IMR-90 (cell line): ENCODE data around the gene KCNAB1. TPM values are rescaled to one million over a fixed set of nuclear protein-coding genes. Genes with fewer than 3 reads are reported as not detected.

Source experiments
- ATAC-seq: fragments of 200-7000 bp; cut with Tn5 transposase; 2 replicates; pipeline ENCODE4 v1.9.1; 2020; ENCODE audit warnings: low read depth, mild to moderate bottlenecking, moderate library complexity
- BruUV-seq: library from RNA; stranded (reverse); fragments of 400-500 nt; replicated peaks from 2 replicates; lab custom pipeline; 2021; lab: Mats Ljungman, UMichigan
- CTCF ChIA-PET: fragments of 300-600 bp; formaldehyde crosslinking; extraction: SDS; loops from one replicate; lab custom pipeline; 2021; ENCODE audit warnings: antibody characterized with exemption; lab: Yijun Ruan, JAX
- POLR2A ChIA-PET: fragments of 300-600 bp; sonication (Branson Sonifier 250); formaldehyde crosslinking; loops from one replicate; lab custom pipeline; 2022; ENCODE audit warnings: antibody characterized with exemption; ENCODE audit not compliant: unreplicated experiment; lab: Charles Lee
- DNase-seq: peaks from one replicate; pipeline ENCODE4 v3.0.0; 2013
- H2AFZ ChIP-seq: replicated peaks from 2 replicates; pipeline ENCODE3; 2013; ENCODE audit warnings: low read length, mild to moderate bottlenecking; ENCODE audit not compliant: poor library complexity
- H2AK5ac ChIP-seq: 2 replicates; pipeline ENCODE4 v1.6.1; 2013; ENCODE audit warnings: low read depth, low read length, inconsistent platforms
- H2AK9ac ChIP-seq: replicated peaks from 2 replicates; pipeline ENCODE3; 2013; ENCODE audit warnings: mild to moderate bottlenecking, low read depth, low read length, moderate library complexity; ENCODE audit not compliant: poor library complexity
- H2BK120ac ChIP-seq: 2 replicates; pipeline ENCODE4 v1.6.1; 2013; ENCODE audit warnings: low read depth, low read length, inconsistent platforms
- H2BK15ac ChIP-seq: 3 replicates; pipeline ENCODE4 v1.6.1; 2013; ENCODE audit warnings: low read depth, low read length, inconsistent platforms
- H2BK20ac ChIP-seq: 2 replicates; pipeline ENCODE4 v1.6.1; 2013; ENCODE audit warnings: low read depth, mild to moderate bottlenecking, inconsistent platforms, low read length, moderate library complexity
- H2BK5ac ChIP-seq: 2 replicates; pipeline ENCODE4 v1.6.1; 2013; ENCODE audit warnings: mild to moderate bottlenecking, low read depth, low read length, inconsistent platforms; ENCODE audit not compliant: poor library complexity, severe bottlenecking
- H3K14ac ChIP-seq: replicated peaks from 2 replicates; pipeline ENCODE4 v1.6.1; 2013; ENCODE audit warnings: low read depth, low read length, inconsistent platforms
- H3K18ac ChIP-seq: 2 replicates; pipeline ENCODE4 v1.6.1; 2013; ENCODE audit warnings: low read depth, low read length, control low read depth
- H3K23ac ChIP-seq: 2 replicates; pipeline ENCODE4 v1.6.1; 2013; ENCODE audit warnings: low read depth, low read length, inconsistent platforms
- H3K27ac ChIP-seq: 2 replicates; pipeline ENCODE4 v1.5.1; 2013; ENCODE audit warnings: mild to moderate bottlenecking, control low read depth, low read length; ENCODE audit not compliant: insufficient read depth
- H3K27me3 ChIP-seq: 2 replicates; pipeline ENCODE4 v1.6.1; 2013; ENCODE audit warnings: low read length; ENCODE audit not compliant: control insufficient read depth, insufficient read depth
- H3K36me3 ChIP-seq: 2 replicates; pipeline ENCODE4 v1.6.1; 2013; ENCODE audit warnings: low read length, mixed read lengths; ENCODE audit not compliant: control insufficient read depth, insufficient read depth
- H3K4ac ChIP-seq: 2 replicates; pipeline ENCODE4 v1.6.1; 2013; ENCODE audit warnings: low read depth, low read length, inconsistent platforms
- H3K4me1 ChIP-seq: 2 replicates; pipeline ENCODE4 v1.6.1; 2013; ENCODE audit warnings: low read length, mixed read lengths; ENCODE audit not compliant: control insufficient read depth, insufficient read depth
- H3K4me2 ChIP-seq: 2 replicates; pipeline ENCODE4 v1.6.1; 2013; ENCODE audit warnings: low read depth, mild to moderate bottlenecking, control low read depth, low read length, moderate library complexity
- H3K4me3 ChIP-seq: 2 replicates; pipeline ENCODE4 v1.5.1; 2013; ENCODE audit warnings: low read depth, mild to moderate bottlenecking, control low read depth, low read length, moderate library complexity; ENCODE audit not compliant: insufficient read depth
- H3K56ac ChIP-seq: 2 replicates; pipeline ENCODE4 v1.6.1; 2013; ENCODE audit warnings: low read length, inconsistent platforms; ENCODE audit not compliant: insufficient read depth; ENCODE audit errors: extremely low read depth
- H3K79me1 ChIP-seq, 2 experiments: 2 replicates each; pipeline ENCODE4 v1.6.1; 2013; ENCODE audit warnings: low read length in 2 of 2, inconsistent platforms in 1 of 2, low read depth in 1 of 2
- H3K9ac ChIP-seq: 2 replicates; pipeline ENCODE4 v1.6.1; 2013; ENCODE audit warnings: low read depth, low read length, control low read depth
- H3K9me1 ChIP-seq: 2 replicates; pipeline ENCODE4 v1.6.1; 2013; ENCODE audit warnings: low read length, inconsistent platforms; ENCODE audit not compliant: insufficient read depth
- H3K9me3 ChIP-seq: 2 replicates; pipeline ENCODE4 v1.6.1; 2013; ENCODE audit warnings: low read length; ENCODE audit not compliant: control insufficient read depth, insufficient read depth
- H4K20me1 ChIP-seq: 2 replicates; pipeline ENCODE4 v1.6.1; 2013; ENCODE audit warnings: low read length, inconsistent platforms; ENCODE audit not compliant: insufficient read depth
- H4K5ac ChIP-seq: 2 replicates; pipeline ENCODE4 v1.6.1; 2013; ENCODE audit warnings: mild to moderate bottlenecking, low read depth, low read length, control low read depth
- H4K8ac ChIP-seq, 2 experiments: 2 replicates each; pipeline ENCODE4 v1.6.1; 2013; ENCODE audit warnings: low read depth in 2 of 2, low read length in 2 of 2, control low read depth in 1 of 2, inconsistent platforms in 1 of 2
- H4K91ac ChIP-seq: 2 replicates; pipeline ENCODE4 v1.6.1; 2013; ENCODE audit warnings: low read depth, low read length, inconsistent platforms; ENCODE audit not compliant: insufficient read depth
- BHLHE40 ChIP-seq: fragments of 150-350 bp; IDR thresholded peaks from 2 replicates; pipeline ENCODE4 v1.6.1; 2016; ENCODE audit warnings: mild to moderate bottlenecking, low read depth, low read length
- CEBPB ChIP-seq: IDR thresholded peaks from 2 replicates; pipeline ENCODE4 v1.6.1; 2012; ENCODE audit warnings: low read depth, low read length, improper control_type of control experiment
- CHD1 ChIP-seq: IDR thresholded peaks from 2 replicates; pipeline ENCODE4 v1.6.1; 2012; ENCODE audit warnings: low read depth, low read length, improper control_type of control experiment
- MAFK ChIP-seq: IDR thresholded peaks from 2 replicates; pipeline ENCODE4 v1.6.1; 2012; ENCODE audit warnings: low read depth, low read length, improper control_type of control experiment
- MAZ ChIP-seq: IDR thresholded peaks from 2 replicates; pipeline ENCODE4 v1.6.1; 2012; ENCODE audit warnings: low read depth, mild to moderate bottlenecking, low read length, improper control_type of control experiment, moderate library complexity, borderline replicate concordance
- MXI1 ChIP-seq: IDR thresholded peaks from 2 replicates; pipeline ENCODE4 v1.6.1; 2012; ENCODE audit warnings: low read depth, mild to moderate bottlenecking, low read length, moderate library complexity, borderline replicate concordance
- NFE2L2 ChIP-seq: fragments of 150-350 bp; IDR thresholded peaks from 2 replicates; pipeline ENCODE4 v1.6.1; 2016; ENCODE audit warnings: low read depth, mild to moderate bottlenecking, low read length
- POLR2A ChIP-seq: IDR thresholded peaks from 2 replicates; pipeline ENCODE4 v1.6.1; 2012; ENCODE audit warnings: mild to moderate bottlenecking, low read depth, low read length
- RAD21 ChIP-seq: IDR thresholded peaks from 2 replicates; pipeline ENCODE4 v1.6.1; 2012; ENCODE audit warnings: low read length, improper control_type of control experiment
- RCOR1 ChIP-seq: IDR thresholded peaks from 2 replicates; pipeline ENCODE4 v1.6.1; 2012; ENCODE audit warnings: mild to moderate bottlenecking, low read length, improper control_type of control experiment; ENCODE audit not compliant: insufficient replicate concordance
- RFX5 ChIP-seq: IDR thresholded peaks from 2 replicates; pipeline ENCODE4 v1.8.0; 2012; ENCODE audit warnings: low read depth, mild to moderate bottlenecking, low read length, moderate library complexity
- SMC3 ChIP-seq: fragments of 150-350 bp; IDR thresholded peaks from 2 replicates; pipeline ENCODE4 v1.6.1; 2016; ENCODE audit warnings: low read depth, mild to moderate bottlenecking, antibody characterized with exemption, low read length, moderate library complexity
- WGBS, 2 experiments: methylation state at CpG; one replicate each; pipeline versions ENCODE4 v1.1.5 to v1.1.7; 2013; ENCODE audit warnings: missing lambda C conversion rate in 2 of 2; ENCODE audit not compliant: insufficient read length in 1 of 2; ENCODE audit errors: extremely low coverage in 2 of 2; 5-methylcytosine and 5-hydroxymethylcytosine counted together
- dilution Hi-C: fragments of 300-500 bp; cut with HindIII; formaldehyde crosslinking; loops from one replicate; pipeline ENCODE4 v1.14.3; 2018; ENCODE audit warnings: low sequenced_read_pairs; ENCODE audit not compliant: unreplicated experiment
- in situ Hi-C: fragments of 300-500 bp; cut with MboI; formaldehyde crosslinking; loops from 3 replicates; pipeline ENCODE4 v1.14.3; 2019; ENCODE audit warnings: low sequenced_read_pairs, inconsistent platforms, mixed read lengths
- intact Hi-C: fragments of 100-400 bp; cut with micrococcal nuclease; formaldehyde crosslinking; loops from 2 replicates; pipeline ENCODE4 v1.10.0; 2022
- polyA plus RNA-seq, 3 experiments: library from polyadenylated mRNA; depleted of rRNA; stranded (reverse); fragments of >200 nt; gene quantifications; 2 replicates each; pipeline ENCODE4 v1.2.3, GENCODE V29; 2012; ENCODE audit warnings: low replicate concordance in 1 of 3
- total RNA-seq: library from RNA; depleted of rRNA; stranded (reverse); fragments of >200 nt; gene quantifications from 2 replicates; pipeline ENCODE4 v1.2.3, GENCODE V29; 2012
- TF ChIP-seq, protein P1 (sequence below): fragments of 150-350 bp; IDR thresholded peaks from 2 replicates; pipeline ENCODE4 v1.6.1; 2016; ENCODE audit warnings: low read depth, mild to moderate bottlenecking, low read length, moderate library complexity, borderline replicate concordance
- TF ChIP-seq, protein P2 (sequence below): fragments of 150-350 bp; IDR thresholded peaks from 2 replicates; pipeline ENCODE4 v1.6.1; 2017; ENCODE audit warnings: mild to moderate bottlenecking, antibody characterized with exemption, low read length, low read depth
- TF ChIP-seq, protein P3 (sequence below): conservative IDR thresholded peaks from 2 replicates; pipeline ENCODE4 v1.5.1; 2012; ENCODE audit warnings: mild to moderate bottlenecking, low read depth, low read length, improper control_type of control experiment

KCNAB1 gene
- total and polyA plus RNA-seq, 2 of the 4 experiments (the other 2 are of a cell fraction) = under 0.01 to 0.07 TPM

DNA sequence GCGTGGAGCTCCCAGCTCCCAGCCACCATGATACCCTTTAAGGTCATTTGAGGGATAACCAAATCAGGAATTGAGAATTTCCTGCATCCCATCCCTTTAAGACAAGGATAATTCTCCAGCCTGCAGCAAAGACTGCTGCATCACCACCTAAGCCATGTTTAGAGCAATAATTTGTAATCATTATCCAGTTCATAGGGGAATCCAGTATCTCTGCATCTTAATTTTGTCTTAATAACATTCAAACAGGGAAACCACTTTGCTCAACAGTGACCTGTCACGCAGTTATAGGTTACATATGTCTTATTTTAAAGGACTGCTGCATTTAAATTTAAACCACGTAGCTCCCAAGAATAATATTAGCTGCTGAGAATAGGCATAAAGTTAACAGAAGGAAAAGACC, 246.2 kb downstream of the KCNAB1 start:
- BruUV-seq = no TSS peak
- intact Hi-C loops (no loop called here), dilution Hi-C loops (no loop called here), in situ Hi-C loops (no loop called here)
- Histone ChIP-seq H3K4me3 (no peak overlapping the region), H4K8ac (no peak overlapping the region), H2AK9ac (no peak overlapping the region), H3K9ac (no peak overlapping the region), H2AK5ac (no peak overlapping the region), H2AFZ (no peak overlapping the region), H4K5ac (no peak overlapping the region), H4K20me1 (no peaks in the 10 kb centered on the region), H3K56ac (no peak overlapping the region), H3K79me1 (no peaks in the 10 kb centered on the region), H3K27ac (no peak overlapping the region), H3K4ac (no peak overlapping the region), H3K9me3 (no peaks in the 10 kb centered on the region), H3K4me2 (no peak overlapping the region), H3K23ac (no peak overlapping the region), H3K27me3 (peaks cover 2% of the 10 kb centered on the region; the same call in 1 of the 2 replicates), H4K91ac (no peak overlapping the region), H2BK20ac (no peak overlapping the region), H2BK5ac (no peak overlapping the region), H3K9me1 (no peaks in the 10 kb centered on the region), H3K14ac (no peak overlapping the region), H3K18ac (no peak overlapping the region), H3K36me3 (no peaks in the 10 kb centered on the region), H3K4me1 (no peaks in the 10 kb centered on the region), H2BK15ac (no peak overlapping the region), H2BK120ac (no peak overlapping the region)
- ATAC-seq (no peak), DNase-seq (no peak)
- no CpG with 5 or more reads among the region's 3 CpGs for WGBS, 2 experiments
- CTCF ChIA-PET = no interaction called here
- TF ChIP-seq SMC3 (no peak), MXI1 (no peak), MAZ (no peak), MAFK (no peak), RAD21 (no peak), BHLHE40 (no peak), CEBPB (no peak), POLR2A (no peak), RFX5 (no peak), RCOR1 (no peak), CHD1 (no peak), NFE2L2 (no peak)
- TF ChIP-seq, protein P1, sequence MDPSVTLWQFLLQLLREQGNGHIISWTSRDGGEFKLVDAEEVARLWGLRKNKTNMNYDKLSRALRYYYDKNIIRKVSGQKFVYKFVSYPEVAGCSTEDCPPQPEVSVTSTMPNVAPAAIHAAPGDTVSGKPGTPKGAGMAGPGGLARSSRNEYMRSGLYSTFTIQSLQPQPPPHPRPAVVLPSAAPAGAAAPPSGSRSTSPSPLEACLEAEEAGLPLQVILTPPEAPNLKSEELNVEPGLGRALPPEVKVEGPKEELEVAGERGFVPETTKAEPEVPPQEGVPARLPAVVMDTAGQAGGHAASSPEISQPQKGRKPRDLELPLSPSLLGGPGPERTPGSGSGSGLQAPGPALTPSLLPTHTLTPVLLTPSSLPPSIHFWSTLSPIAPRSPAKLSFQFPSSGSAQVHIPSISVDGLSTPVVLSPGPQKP = no peak
- TF ChIP-seq, protein P2, sequence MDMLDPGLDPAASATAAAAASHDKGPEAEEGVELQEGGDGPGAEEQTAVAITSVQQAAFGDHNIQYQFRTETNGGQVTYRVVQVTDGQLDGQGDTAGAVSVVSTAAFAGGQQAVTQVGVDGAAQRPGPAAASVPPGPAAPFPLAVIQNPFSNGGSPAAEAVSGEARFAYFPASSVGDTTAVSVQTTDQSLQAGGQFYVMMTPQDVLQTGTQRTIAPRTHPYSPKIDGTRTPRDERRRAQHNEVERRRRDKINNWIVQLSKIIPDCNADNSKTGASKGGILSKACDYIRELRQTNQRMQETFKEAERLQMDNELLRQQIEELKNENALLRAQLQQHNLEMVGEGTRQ = no peak
- TF ChIP-seq, protein P3, sequence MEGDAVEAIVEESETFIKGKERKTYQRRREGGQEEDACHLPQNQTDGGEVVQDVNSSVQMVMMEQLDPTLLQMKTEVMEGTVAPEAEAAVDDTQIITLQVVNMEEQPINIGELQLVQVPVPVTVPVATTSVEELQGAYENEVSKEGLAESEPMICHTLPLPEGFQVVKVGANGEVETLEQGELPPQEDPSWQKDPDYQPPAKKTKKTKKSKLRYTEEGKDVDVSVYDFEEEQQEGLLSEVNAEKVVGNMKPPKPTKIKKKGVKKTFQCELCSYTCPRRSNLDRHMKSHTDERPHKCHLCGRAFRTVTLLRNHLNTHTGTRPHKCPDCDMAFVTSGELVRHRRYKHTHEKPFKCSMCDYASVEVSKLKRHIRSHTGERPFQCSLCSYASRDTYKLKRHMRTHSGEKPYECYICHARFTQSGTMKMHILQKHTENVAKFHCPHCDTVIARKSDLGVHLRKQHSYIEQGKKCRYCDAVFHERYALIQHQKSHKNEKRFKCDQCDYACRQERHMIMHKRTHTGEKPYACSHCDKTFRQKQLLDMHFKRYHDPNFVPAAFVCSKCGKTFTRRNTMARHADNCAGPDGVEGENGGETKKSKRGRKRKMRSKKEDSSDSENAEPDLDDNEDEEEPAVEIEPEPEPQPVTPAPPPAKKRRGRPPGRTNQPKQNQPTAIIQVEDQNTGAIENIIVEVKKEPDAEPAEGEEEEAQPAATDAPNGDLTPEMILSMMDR = no peak
- POLR2A ChIA-PET = no interaction called here
